NB4 (cell line): ENCODE data around the gene GDPD3.

ENCODE experiments used
- DNase-seq: peaks from one replicate; pipeline ENCODE4 v3.0.0; 2010; ENCODE audit warnings: low read depth
- H3K4me3 ChIP-seq: one replicate; pipeline ENCODE4 v1.5.1; 2011; ENCODE audit warnings: mild to moderate bottlenecking, low read depth, low read length, moderate library complexity
- MYC ChIP-seq: IDR thresholded peaks from 2 replicates; pipeline ENCODE4 v1.6.1; 2011; ENCODE audit warnings: low read depth, low read length
- POLR2A ChIP-seq: IDR thresholded peaks from 2 replicates; pipeline ENCODE4 v1.6.1; 2011; ENCODE audit warnings: mild to moderate bottlenecking; ENCODE audit not compliant: insufficient read length; ENCODE audit errors: extremely low read depth
- TF ChIP-seq, protein P1 (sequence below): IDR thresholded peaks from 2 replicates; pipeline ENCODE4 v1.6.1; 2011; ENCODE audit warnings: low read depth, low read length
- TF ChIP-seq, protein P2 (sequence below): IDR thresholded peaks from one replicate; pipeline ENCODE4 v1.5.1; 2012; ENCODE audit warnings: low read depth, low read length

The GDPD3 gene

DNA sequence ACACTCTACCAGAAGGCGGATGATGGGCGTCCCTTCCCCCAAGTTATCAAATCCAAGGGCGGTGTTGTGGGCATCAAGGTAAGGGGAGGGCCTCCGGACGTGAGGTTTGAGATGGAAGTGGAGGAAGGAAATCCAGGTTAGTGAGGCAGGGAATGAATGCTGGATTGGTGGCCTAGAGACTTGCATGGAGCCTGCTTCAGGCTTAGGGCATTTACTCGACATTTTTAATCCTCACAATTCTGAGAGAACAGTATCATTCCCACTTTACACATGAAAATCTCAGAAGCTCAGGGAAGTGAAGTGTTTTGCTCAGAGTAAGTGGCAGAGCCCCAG, 45.8 kb downstream of the GDPD3 start:
- TF ChIP-seq MYC (no peak), POLR2A (no peak)
- TF ChIP-seq, protein P1, sequence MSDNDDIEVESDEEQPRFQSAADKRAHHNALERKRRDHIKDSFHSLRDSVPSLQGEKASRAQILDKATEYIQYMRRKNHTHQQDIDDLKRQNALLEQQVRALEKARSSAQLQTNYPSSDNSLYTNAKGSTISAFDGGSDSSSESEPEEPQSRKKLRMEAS = no peak
- TF ChIP-seq, protein P2, sequence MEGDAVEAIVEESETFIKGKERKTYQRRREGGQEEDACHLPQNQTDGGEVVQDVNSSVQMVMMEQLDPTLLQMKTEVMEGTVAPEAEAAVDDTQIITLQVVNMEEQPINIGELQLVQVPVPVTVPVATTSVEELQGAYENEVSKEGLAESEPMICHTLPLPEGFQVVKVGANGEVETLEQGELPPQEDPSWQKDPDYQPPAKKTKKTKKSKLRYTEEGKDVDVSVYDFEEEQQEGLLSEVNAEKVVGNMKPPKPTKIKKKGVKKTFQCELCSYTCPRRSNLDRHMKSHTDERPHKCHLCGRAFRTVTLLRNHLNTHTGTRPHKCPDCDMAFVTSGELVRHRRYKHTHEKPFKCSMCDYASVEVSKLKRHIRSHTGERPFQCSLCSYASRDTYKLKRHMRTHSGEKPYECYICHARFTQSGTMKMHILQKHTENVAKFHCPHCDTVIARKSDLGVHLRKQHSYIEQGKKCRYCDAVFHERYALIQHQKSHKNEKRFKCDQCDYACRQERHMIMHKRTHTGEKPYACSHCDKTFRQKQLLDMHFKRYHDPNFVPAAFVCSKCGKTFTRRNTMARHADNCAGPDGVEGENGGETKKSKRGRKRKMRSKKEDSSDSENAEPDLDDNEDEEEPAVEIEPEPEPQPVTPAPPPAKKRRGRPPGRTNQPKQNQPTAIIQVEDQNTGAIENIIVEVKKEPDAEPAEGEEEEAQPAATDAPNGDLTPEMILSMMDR = no peak
- DNase-seq = no peak
- H3K4me3 ChIP-seq = peak overlapping the region; percentile 90

DNA sequence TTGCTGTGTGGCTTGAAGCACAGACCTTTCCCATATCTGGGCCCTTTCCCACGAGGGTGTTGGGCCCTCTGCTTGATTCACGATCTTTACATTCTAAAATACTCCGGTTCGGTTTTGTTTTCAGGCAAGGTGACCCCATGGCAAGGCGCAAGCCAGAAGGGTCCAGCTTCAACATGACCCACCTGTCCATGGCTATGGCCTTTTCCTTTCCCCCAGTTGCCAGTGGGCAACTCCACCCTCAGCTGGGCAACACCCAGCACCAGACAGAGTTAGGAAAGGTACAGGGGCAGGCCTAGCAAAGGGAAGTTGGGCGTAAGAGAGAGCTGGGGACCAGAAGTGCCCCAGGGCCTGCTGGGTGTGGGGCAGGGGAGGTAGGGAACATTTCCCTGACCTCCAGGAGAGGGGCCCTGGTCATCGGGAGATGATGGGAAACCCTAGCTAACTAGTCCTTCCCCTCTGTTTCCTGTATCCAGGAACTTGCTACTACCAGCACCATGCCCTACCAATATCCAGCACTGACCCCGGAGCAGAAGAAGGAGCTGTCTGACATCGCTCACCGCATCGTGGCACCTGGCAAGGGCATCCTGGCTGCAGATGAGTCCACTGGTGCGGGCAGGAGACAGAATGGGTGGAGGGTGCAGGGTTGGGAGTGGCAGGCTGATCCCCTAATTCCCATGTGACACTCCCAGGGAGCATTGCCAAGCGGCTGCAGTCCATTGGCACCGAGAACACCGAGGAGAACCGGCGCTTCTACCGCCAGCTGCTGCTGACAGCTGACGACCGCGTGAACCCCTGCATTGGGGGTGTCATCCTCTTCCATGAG, 46.4 kb downstream of the GDPD3 start:
- peak; percentile 41 for DNase-seq
- TF ChIP-seq MYC (no peak), POLR2A (no peak)
- TF ChIP-seq, protein P1 = no peak
- TF ChIP-seq, protein P2 = no peak
- peak overlapping the region; percentile 90 for H3K4me3 ChIP-seq

DNA sequence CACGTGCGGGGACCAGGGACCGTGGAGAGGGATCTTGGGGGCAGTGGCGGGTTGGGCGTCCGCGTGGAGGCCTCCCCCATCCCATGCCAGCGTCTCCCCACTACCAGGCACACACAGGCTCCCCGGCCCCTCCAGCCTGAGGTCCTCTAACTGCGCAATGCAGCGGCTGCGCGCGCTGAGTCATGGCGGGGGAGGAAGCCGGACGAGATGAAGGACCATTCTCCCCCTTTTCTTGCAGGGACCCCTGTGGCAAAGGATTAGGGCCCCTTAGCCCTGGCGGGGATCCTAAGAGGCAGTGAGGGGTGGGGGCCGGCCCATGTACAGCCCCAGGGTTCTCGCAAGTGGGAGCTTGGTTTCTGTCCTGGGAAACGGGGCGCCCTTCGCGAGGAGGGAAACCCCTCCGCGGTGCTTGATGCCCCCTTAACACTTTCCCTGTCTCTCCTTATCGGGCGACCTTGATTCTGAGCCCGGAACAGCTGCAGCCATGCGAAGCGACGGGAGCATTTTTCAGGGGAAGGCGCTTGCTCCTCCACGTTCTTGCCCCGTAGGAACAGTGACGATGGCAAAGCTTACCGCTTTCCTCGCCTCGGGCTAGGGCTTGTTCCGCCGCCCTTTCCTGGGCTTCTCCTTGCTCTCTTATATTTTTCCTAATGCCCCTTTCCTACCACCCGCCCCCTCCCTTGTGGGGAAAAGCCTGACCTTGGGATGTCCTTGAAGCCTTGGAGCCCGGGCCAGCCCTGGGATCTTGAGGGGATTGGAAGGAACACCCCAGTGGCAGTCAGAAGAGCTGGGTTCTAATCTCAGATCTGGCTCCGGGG, 47.2 kb downstream of the GDPD3 start:
- H3K4me3 ChIP-seq = peak overlapping the region; percentile 90
- peak; percentile 77 for DNase-seq
- TF ChIP-seq, protein P1 = no peak
- TF ChIP-seq MYC (no peak), POLR2A (no peak)
- TF ChIP-seq, protein P2 = no peak

DNA sequence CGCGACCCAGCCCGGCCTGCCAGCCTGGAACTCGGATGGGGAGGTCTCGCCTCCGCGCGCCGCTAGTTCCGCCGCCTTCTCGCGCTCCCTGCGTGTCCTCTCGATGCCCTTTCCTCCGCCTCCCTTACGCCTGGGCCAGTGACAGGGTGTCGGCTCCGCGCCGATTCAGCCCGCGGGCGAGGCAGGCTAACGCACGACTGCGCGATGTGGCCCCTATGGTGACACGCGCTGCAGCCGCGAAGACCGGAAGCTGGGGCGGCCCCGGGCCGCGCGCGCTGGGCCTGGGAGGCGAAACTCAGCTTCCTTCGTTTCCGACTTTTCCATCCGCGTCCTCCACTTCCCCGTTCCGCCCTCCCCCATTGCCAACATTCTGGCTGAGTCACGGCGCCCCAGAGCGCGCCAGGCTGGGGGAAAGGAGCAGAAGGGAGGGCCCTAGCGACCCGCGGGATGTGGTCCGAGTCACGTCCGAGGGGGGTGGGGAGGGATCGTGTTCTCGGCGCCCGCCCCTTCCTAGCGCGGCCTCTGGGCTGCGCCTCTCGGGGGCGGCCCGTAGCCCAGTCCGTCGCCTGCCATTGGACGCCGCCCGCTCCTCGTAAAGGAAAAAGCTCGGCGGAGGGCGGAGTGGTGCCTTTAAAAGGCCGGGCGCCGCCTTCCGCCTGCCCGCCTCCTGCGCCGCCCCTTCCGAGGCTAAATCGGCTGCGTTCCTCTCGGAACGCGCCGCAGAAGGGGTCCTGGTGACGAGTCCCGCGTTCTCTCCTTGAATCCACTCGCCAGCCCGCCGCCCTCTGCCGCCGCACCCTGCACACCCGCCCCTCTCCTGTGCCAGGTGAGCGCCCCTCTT, 48.0 kb downstream of the GDPD3 start, which contains the start of gene ALDOA:
Gene ALDOA, plus strand, starts transcription at position 659 of the 841 bp plus-strand sequence. CDS start 1,138 bp downstream, outside the sequence.
- peak; percentile 99 for DNase-seq
- TF ChIP-seq POLR2A (peak; percentile 83), MYC (peak; percentile 91)
- TF ChIP-seq, protein P2 = no peak
- H3K4me3 ChIP-seq = peak within 1 kb of the TSS; percentile 92

DNA sequence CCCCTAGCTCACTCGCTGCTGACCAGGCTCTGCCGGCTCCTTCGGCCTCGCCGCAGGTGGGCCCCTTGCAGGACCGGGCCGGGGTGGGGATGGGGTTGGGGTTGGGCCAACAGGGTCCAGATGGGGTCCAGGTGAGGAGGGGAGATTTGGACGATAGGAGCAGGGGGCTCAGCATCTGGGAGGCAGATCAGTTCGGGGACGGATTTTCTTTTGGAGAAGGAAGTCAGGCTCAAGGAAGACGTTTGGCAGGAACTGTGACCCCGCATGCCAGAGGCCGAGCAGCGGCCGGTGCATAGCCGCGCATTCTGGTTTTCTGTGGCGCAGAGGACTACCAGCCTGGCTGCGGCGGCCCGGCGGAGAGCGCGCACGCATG, 48.6 kb downstream of the GDPD3 start:
- TF ChIP-seq, protein P1 = no peak
- TF ChIP-seq POLR2A (no peak), MYC (no peak)
- TF ChIP-seq, protein P2 = no peak
- peak overlapping the region; percentile 92 for H3K4me3 ChIP-seq
- DNase-seq = no peak
